Ovary (tissue), 9 donors: ENCODE results near the gene UNC119B. TPM values are rescaled to one million over a fixed set of nuclear protein-coding genes. Genes with fewer than 3 reads are reported as not detected.

Experiments
- DNase-seq, 5 donors: peaks; one replicate each; pipeline ENCODE4 v3.0.0-alpha.2; 2019 to 2020
- H3K27ac ChIP-seq, 2 donors: fragments of 200-600 bp; one replicate each; pipeline versions ENCODE4 v1.5.1 to v1.8.0; 2019 to 2022
- H3K27me3 ChIP-seq: fragments of 200-600 bp; one replicate; pipeline ENCODE4 v1.8.0; 2022
- H3K36me3 ChIP-seq: fragments of 200-600 bp; sonication (generic); one replicate; pipeline ENCODE4 v1.5.1; 2019
- H3K4me1 ChIP-seq: one replicate; pipeline ENCODE4 v1.8.1; 2013; ENCODE audit warnings: mild to moderate bottlenecking, moderate library complexity; ENCODE audit not compliant: insufficient read depth
- H3K4me3 ChIP-seq: fragments of 200-600 bp; sonication (generic); one replicate; pipeline ENCODE4 v1.5.1; 2017
- H3K9me3 ChIP-seq, 2 donors: fragments of 200-600 bp in 1 of 2; sonication (generic) in 1 of 2; one replicate each; pipeline versions ENCODE4 v1.5.1 to v1.8.1; 2013 to 2019; ENCODE audit warnings: mild to moderate bottlenecking in 1 of 2, moderate library complexity in 1 of 2
- CTCF ChIP-seq, 3 donors: fragments of 450-650 bp in 2 of 3; fragments of 200-600 bp in 1 of 3; IDR thresholded peaks; one replicate each; pipeline versions ENCODE4 v1.5.1 to v1.8.0; 2016 to 2022; ENCODE audit warnings: antibody characterized with exemption in 3 of 3, mild to moderate bottlenecking in 1 of 3
- EP300 ChIP-seq: sonication (generic); formaldehyde crosslinking; IDR thresholded peaks from one replicate; pipeline ENCODE4 v1.6.1; 2017; ENCODE audit warnings: antibody characterized with exemption
- POLR2A ChIP-seq: fragments of 450-650 bp; IDR thresholded peaks from one replicate; pipeline ENCODE4 v1.6.1; 2017; ENCODE audit warnings: antibody characterized with exemption, mild to moderate bottlenecking, moderate library complexity
- WGBS, 3 donors: extraction: QIAGEN DNeasy Blood & Tissue Kit in 1 of 3; methylation state at CpG; one replicate each; pipeline versions ENCODE4 v1.1.5 to v1.1.7; 2013 to 2017; 5-methylcytosine and 5-hydroxymethylcytosine counted together
- intact Hi-C, 4 donors: fragments of 100-400 bp; cut with DNase I; formaldehyde crosslinking; loops; one replicate each; pipeline versions ENCODE4 v1.11.0 to v1.15.1; 2022 to 2023
- polyA plus RNA-seq, 2 donors: library from polyadenylated mRNA; stranded (reverse); fragments of 200-250 nt in 1 of 2; fragments of 350-450 nt in 1 of 2; fragmentation: Illumina TruSeq in 1 of 2; extraction: RNeasy Lipid Tissue Mini Kit (QIAGEN cat#74804) in 1 of 2; gene quantifications; one replicate each; pipeline ENCODE4 v1.2.3, GENCODE V29; 2013 to 2014
- total RNA-seq, 7 donors: library from RNA; depleted of rRNA in 2 of 7; stranded (reverse); fragments of >200 nt in 2 of 7; fragmentation: NEBNext Ultra II Directional in 3 of 7; extraction: Animal tissue kit (Norgen Biotek cat#: 25700) in 3 of 7; gene quantifications; one replicate each; pipeline versions ENCODE4 v1.1.0 to v1.2.4, GENCODE V29; 2016 to 2023
- donor health status: DM: no; HTN: no; CAD: no; lungs with moderate emphysema.
- donor health status: DM: no; HTN: no; CAD: no.
- donor health status: Bipolar disorder and iron deficiency.
- donor health status: DM: yes; HTN: yes; CAD: no.
- donor health status: DM: no; HTN: no; CAD: no.
- donor health status: DM: yes; HTN: yes; CAD: no.

Gene UNC119B
- total and polyA plus RNA-seq, 9 donors, result 18.4 to 54.4 (median 44.4) TPM

- Histone ChIP-seq H3K27me3 (no peaks in the 10 kb centered on the region), H3K4me1 (peaks cover 1% of the 10 kb centered on the region), H3K27ac (no peak overlapping the region), H3K4me3 (no peak overlapping the region), H3K36me3 (no peaks in the 10 kb centered on the region), H3K9me3 (no peaks in the 10 kb centered on the region)
- WGBS, 3 donors, result 67 to 72% (median 72%) methylated on average over 7 of the region's 7 CpGs
- intact Hi-C loops, result no loop called here
- TF ChIP-seq EP300 (no peak), POLR2A (no peak), CTCF (IDR thresholded peaks at IDR 0.05) (no peak)
- no peak for DNase-seq
Observed at GRCh38 chr12:120720234-120720986, 10.2 kb downstream of the UNC119B start.

- H3K9me3 ChIP-seq, result no peaks in the 10 kb centered on the region
- H3K27me3 ChIP-seq, result no peaks in the 10 kb centered on the region
- intact Hi-C loops, result no loop called here
- peaks cover 3% of the 10 kb centered on the region for H3K4me1 ChIP-seq
- no peak for TF ChIP-seq POLR2A
- no peak for TF ChIP-seq CTCF (IDR thresholded peaks at IDR 0.05)
- no peak for TF ChIP-seq EP300
- no peaks in the 10 kb centered on the region for H3K36me3 ChIP-seq
- no peak overlapping the region for H3K4me3 ChIP-seq
- 84 to 89% (median 87%) methylated on average over 10 of the region's 10 CpGs for WGBS, 3 donors
- no peak for DNase-seq
- no peak overlapping the region for H3K27ac ChIP-seq
Observed at GRCh38 chr12:120720987-120721801, 10.9 kb downstream of the UNC119B start.

- WGBS, 3 donors, result 95% methylated on average over 3 of the region's 3 CpGs
- TF ChIP-seq CTCF (IDR thresholded peaks at IDR 0.05), result no peak
- TF ChIP-seq POLR2A, result no peak
- TF ChIP-seq EP300, result no peak
- H3K27ac ChIP-seq, result no peak overlapping the region
- no peaks in the 10 kb centered on the region for H3K36me3 ChIP-seq
- DNase-seq, result no peak
- H3K27me3 ChIP-seq, result no peaks in the 10 kb centered on the region
- H3K4me3 ChIP-seq, result no peak overlapping the region
- H3K9me3 ChIP-seq, result no peaks in the 10 kb centered on the region
- H3K4me1 ChIP-seq, result peaks cover 3% of the 10 kb centered on the region
- intact Hi-C loops, result no loop called here
Observed at GRCh38 chr12:120721866-120722265, 11.6 kb downstream of the UNC119B start.

GRCh38 chr12:120722784-120723183 lies 12.5 kb downstream of the UNC119B start:
- no peak overlapping the region for H3K4me3 ChIP-seq
- no peaks in the 10 kb centered on the region for H3K27me3 ChIP-seq
- intact Hi-C loops, result no loop called here
- no peak overlapping the region for H3K27ac ChIP-seq
- H3K4me1 ChIP-seq, result peaks cover 3% of the 10 kb centered on the region
- no peaks in the 10 kb centered on the region for H3K9me3 ChIP-seq
- DNase-seq, result no peak
- TF ChIP-seq EP300 (no peak), CTCF (IDR thresholded peaks at IDR 0.05) (no peak), POLR2A (no peak)
- H3K36me3 ChIP-seq, result no peaks in the 10 kb centered on the region
- 92 to 95% (median 94%) methylated on average over 2 of the region's 2 CpGs for WGBS, 3 donors
